Measurements from ENCODE around the gene PAK5.

DNA sequence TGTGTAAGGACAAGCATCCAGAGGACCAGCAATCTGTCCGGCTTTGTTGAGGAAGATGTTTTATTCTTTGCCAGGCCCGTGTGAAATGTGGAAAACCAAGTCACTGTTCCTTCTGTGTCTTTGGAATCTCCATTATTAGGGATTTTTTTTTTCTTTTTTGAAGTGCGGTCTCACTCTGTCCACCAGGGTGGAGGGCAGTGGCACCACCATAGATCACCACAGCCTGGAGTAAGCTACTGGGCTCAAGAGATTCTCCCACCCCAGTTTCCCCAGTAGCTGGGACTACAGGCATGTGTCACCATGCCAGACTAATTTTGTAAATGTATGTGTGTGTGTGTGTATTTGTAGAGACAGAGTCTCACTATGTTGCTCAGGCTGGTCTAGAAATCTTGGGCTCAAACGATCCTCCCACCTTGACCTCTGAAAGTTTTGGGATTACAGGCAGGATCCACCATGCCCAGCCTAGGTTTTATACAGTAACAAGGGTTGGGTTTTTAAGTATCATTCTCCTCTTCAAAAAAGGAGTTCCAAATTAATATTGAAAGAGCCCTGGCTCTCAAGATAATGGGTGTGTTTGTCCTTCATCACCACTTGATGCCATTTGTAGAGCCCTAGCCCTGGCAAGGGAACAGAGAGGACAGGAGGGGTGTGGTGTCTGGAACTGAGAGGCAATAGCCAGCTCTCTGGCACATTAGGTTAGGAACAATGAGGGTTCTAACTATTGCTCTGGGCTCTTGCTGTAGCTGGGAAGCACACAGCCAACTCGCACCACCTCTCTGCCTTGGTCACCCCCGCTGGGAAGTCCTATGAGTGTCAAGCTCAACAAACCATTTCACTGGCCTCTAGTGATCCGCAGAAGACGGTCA lies 321.3 kb downstream of the PAK5 start:
- TF ChIP-seq, protein P1, sequence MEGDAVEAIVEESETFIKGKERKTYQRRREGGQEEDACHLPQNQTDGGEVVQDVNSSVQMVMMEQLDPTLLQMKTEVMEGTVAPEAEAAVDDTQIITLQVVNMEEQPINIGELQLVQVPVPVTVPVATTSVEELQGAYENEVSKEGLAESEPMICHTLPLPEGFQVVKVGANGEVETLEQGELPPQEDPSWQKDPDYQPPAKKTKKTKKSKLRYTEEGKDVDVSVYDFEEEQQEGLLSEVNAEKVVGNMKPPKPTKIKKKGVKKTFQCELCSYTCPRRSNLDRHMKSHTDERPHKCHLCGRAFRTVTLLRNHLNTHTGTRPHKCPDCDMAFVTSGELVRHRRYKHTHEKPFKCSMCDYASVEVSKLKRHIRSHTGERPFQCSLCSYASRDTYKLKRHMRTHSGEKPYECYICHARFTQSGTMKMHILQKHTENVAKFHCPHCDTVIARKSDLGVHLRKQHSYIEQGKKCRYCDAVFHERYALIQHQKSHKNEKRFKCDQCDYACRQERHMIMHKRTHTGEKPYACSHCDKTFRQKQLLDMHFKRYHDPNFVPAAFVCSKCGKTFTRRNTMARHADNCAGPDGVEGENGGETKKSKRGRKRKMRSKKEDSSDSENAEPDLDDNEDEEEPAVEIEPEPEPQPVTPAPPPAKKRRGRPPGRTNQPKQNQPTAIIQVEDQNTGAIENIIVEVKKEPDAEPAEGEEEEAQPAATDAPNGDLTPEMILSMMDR (IDR thresholded peaks at IDR 0.05) = peak; percentile 21
- TF ChIP-seq EZH2phosphoT487 (IDR thresholded peaks at IDR 0.05) = no peak
